MV-4-11 (cell line): ENCODE results near the gene TBC1D10B.

Experiments used
- DNase-seq: peaks from one replicate; lab custom pipeline; 2025; lab: John Stamatoyannopoulos, UW

Gene TBC1D10B

GRCh38 chr16:30370456-30371247 lies at the start of gene TBC1D10B:
Gene TBC1D10B, minus strand, starts transcription at chr16:30370494. Its CDS starts 311 bp downstream, at chr16:30370183.
- DNase-seq, result peak; percentile 100

GRCh38 chr16:30418350-30419181 lies 48.3 kb upstream of the TBC1D10B start:
- DNase-seq, result peak; percentile 78

GRCh38 chr16:30417529-30418349 lies 47.4 kb upstream of the TBC1D10B start:
- DNase-seq, result peak; percentile 93

DNA sequence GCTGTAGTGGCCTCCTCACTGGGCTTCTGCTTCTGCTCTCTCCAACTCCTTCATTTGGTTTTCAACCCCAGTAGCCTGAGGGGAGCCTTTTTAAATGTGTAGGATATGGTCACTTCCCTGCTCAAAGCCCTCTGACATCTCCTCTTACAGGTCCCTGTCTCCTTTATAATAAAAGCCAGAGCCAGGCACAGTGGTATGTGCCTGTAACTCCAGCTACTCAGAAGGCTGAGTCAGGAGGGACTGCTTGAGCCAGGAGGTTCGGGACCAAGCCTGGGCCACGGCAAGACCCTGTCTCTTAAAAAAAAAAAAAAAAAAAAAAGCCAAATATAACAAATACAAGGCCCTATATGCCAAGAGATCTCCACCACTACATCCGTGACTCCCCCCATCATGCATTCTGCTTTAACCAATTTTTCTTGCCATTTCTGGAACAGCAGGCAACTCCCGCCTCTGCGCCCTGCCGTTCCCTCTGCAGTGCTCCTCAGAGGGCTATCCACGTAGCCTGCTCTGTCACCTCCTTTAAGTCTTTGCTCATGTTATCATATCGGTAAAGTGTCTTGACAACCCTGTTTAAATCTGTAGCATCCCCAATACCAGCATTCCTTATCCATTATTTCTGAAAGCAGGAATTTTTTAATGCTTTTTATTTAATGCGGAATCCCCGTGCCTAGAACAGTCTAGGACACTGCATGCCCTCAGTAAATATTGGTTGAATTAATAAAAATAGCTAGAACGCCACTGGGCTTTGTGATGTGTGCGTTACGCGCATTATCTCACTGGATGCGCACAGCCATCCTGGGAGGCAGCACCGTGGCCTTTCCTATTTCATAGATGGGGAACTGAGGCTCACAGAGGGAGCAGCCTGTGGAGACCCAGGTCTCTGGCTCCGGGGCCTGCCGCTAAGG lies 46.6 kb upstream of the TBC1D10B start:
- DNase-seq, result no peak

- no peak for DNase-seq
These were observed 45.8 kb upstream of the TBC1D10B start for GRCh38 chr16:30416047-30416603.

- DNase-seq, result no peak
These were observed 43.9 kb upstream of the TBC1D10B start for GRCh38 chr16:30414159-30414558.

- DNase-seq, result no peak
These were observed 43.0 kb upstream of the TBC1D10B start for GRCh38 chr16:30413112-30413806.

- DNase-seq, result peak; percentile 79
These were observed 39.1 kb upstream of the TBC1D10B start for GRCh38 chr16:30409125-30410060.

DNA sequence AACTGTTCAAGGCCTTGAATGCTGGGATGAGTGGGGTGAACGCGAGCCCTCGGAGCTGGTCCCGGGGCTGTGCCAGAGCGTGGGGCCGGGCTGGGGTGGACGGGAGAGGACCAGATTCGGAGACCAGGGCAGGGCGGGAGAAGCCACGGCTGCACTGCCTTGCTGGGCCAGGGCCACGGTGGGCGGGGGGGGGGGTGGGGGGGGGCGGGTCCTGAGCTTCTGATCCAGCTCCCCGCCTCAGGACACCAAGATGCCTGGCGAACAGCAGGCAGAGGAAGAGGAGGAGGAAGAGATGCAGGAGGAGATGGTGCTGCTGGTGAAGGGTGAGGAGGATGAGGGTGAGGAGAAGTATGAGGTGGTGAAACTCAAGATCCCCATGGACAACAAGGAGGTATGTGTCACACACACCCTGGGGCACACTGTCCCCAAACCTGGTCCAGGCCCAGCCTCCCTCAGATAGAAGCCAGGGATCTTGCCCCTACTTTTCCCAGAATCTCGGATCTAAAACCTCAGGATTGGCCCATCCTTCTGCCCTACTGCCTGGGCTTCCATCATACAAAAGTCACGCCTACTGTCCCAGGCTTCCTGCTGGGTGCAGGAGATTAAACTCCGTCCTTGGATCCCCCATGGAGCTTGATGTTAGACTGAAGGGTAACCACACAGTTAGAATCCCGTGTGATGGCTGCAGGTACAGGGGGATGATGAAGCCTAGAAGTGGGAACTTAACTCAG lies 37.7 kb upstream of the TBC1D10B start:
- DNase-seq, result no peak

- peak; percentile 80 for DNase-seq
These were observed 37.0 kb upstream of the TBC1D10B start, which contains the start of gene ZNF771 for GRCh38 chr16:30407102-30407803. Gene ZNF771, plus strand, starts transcription at chr16:30407606. Its CDS starts 448 bp downstream, at chr16:30408054.

DNA sequence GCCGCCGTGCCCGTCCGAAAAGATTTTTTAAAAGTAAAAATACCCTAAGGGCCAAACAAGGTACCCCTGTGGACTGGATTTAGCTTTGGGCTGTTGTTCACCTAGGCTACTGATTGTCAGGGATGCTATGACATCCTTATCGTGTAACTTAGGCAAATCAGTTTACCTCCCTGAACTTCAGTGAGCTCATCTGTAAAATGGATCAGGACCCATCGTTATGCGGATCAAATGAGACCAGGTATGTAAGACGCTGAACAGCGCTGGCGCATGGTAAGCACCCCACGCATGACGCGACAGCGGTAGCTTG lies 36.5 kb upstream of the TBC1D10B start:
- DNase-seq, result no peak

- DNase-seq, result no peak
These were observed 31.6 kb upstream of the TBC1D10B start for GRCh38 chr16:30401768-30402425.

DNA sequence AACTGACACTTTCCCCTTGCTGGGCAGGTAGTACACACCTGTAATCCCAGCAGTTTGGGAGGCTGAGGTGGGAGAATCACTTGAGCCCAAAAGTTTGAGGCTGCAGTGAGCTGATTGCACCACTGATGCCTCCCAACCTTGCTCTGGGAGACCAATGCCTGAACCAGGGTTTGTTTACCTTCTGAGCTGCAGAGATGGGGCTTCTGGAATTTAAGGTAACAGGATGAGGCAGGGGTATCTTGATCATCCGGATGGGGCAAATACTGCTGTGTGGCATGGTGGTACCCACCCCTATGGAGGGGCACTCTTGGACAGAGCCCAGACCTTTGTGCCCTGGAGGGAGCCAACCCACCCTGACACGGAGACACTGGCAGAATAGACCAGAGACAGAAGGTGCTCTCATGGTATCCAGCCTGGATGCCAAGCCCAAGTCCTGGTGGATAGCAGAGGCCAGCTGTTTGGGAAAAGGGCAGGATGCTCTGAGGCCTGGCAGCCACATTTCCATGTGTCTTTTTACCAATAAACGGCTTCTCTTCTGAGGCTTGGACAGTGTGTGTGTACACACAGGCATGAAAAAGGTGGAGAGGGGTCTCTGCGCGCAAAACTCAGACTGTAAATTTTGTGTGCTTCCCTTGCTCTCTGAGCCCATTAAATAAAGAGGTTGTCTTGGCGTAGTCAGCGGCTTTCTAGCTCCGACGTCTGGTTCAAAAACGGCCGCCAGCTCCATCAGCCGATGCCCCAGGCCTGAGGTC lies 29.3 kb upstream of the TBC1D10B start:
- no peak for DNase-seq

GRCh38 chr16:30398661-30399434 lies 28.6 kb upstream of the TBC1D10B start:
- DNase-seq, result no peak

DNA sequence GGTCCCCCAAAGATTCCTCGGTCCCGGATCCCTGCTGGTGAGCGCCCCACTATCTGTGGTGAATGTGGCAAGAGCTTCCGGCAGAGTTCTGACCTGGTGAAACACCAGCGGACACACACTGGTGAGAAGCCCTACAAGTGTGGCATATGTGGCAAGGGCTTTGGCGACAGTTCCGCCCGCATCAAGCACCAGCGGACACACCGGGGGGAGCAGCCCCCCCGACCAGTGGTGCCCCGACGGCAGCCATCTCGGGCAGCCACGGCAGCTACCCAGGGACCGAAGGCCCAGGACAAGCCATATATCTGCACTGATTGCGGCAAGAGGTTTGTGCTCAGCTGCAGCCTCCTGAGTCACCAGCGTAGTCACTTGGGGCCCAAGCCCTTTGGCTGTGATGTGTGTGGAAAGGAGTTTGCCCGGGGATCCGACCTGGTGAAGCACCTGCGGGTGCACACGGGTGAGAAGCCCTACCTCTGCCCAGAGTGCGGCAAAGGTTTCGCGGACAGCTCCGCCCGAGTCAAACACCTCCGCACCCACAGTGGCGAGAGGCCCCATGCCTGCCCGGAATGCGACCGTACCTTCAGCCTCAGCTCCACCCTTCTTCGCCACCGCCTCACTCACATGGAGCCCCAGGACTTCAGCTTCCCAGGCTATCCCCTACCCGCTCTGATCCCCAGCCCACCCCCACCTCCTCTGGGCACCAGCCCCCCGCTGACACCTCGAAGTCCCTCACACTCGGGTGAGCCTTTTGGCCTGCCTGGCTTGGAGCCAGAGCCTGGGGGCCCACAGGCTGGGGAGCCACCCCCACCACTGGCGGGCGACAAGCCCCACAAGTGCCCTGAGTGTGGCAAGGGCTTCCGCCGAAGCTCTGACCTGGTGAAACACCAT lies 27.7 kb upstream of the TBC1D10B start:
- no peak for DNase-seq
